IPS-18a (cell line): ENCODE data around the gene LY86.
"Not testable (repeated sequence)": the region's sequence is repeated elsewhere in the genome, so short reads cannot be mapped to it uniquely, and the experiment has no call there.

Source experiments
- H3K27ac ChIP-seq: one replicate; pipeline ENCODE4 v1.5.1; 2013; ENCODE audit warnings: low read length
- H3K27me3 ChIP-seq: one replicate; pipeline ENCODE4 v1.6.1; 2013; ENCODE audit warnings: mild to moderate bottlenecking, low read length; ENCODE audit not compliant: control insufficient read depth, insufficient read depth
- H3K36me3 ChIP-seq: one replicate; pipeline ENCODE4 v1.6.1; 2013; ENCODE audit warnings: low read depth, low read length; ENCODE audit not compliant: control insufficient read depth
- H3K4me1 ChIP-seq: one replicate; pipeline ENCODE4 v1.6.1; 2013; ENCODE audit warnings: low read depth, low read length; ENCODE audit not compliant: control insufficient read depth
- H3K4me3 ChIP-seq: one replicate; pipeline ENCODE4 v1.5.1; 2013; ENCODE audit warnings: low read length
- H3K9ac ChIP-seq: one replicate; pipeline ENCODE4 v1.6.1; 2013; ENCODE audit warnings: mild to moderate bottlenecking, low read length, moderate library complexity
- H3K9me3 ChIP-seq: one replicate; pipeline ENCODE4 v1.6.1; 2013; ENCODE audit warnings: low read depth, low read length; ENCODE audit not compliant: control insufficient read depth

LY86 gene

GRCh38 chr6:6603317-6603716, 14.8 kb downstream of the LY86 start:
- no peaks in the 10 kb centered on the region for H3K27me3 ChIP-seq
- H3K4me3 ChIP-seq = no peak overlapping the region
- no peaks in the 10 kb centered on the region for H3K36me3 ChIP-seq
- H3K4me1 ChIP-seq = peaks cover 4% of the 10 kb centered on the region
- no peaks in the 10 kb centered on the region for H3K9me3 ChIP-seq
- H3K9ac ChIP-seq = no peak overlapping the region
- no peak overlapping the region for H3K27ac ChIP-seq

- H3K4me1 ChIP-seq = peaks cover 4% of the 10 kb centered on the region
- H3K27ac ChIP-seq = no peak overlapping the region
- H3K9me3 ChIP-seq = no peaks in the 10 kb centered on the region
- H3K27me3 ChIP-seq = no peaks in the 10 kb centered on the region
- no peak overlapping the region for H3K9ac ChIP-seq
- H3K4me3 ChIP-seq = no peak overlapping the region
- no peaks in the 10 kb centered on the region for H3K36me3 ChIP-seq
These were observed 15.5 kb downstream of the LY86 start for GRCh38 chr6:6604015-6604414.

- H3K4me3 ChIP-seq = no peak overlapping the region
- no peaks in the 10 kb centered on the region for H3K27me3 ChIP-seq
- H3K4me1 ChIP-seq = peaks cover 4% of the 10 kb centered on the region
- no peaks in the 10 kb centered on the region for H3K36me3 ChIP-seq
- H3K9ac ChIP-seq = no peak overlapping the region
- H3K27ac ChIP-seq = no peak overlapping the region
- no peaks in the 10 kb centered on the region for H3K9me3 ChIP-seq
These were observed 16.0 kb downstream of the LY86 start for GRCh38 chr6:6604566-6604965.

- Histone ChIP-seq H3K9me3 (no peaks in the 10 kb centered on the region), H3K36me3 (no peaks in the 10 kb centered on the region), H3K4me3 (no peak overlapping the region), H3K27ac (no peak overlapping the region), H3K9ac (no peak overlapping the region), H3K27me3 (no peaks in the 10 kb centered on the region), H3K4me1 (peaks cover 1% of the 10 kb centered on the region)
These were observed 17.4 kb downstream of the LY86 start for GRCh38 chr6:6605873-6606272.

- not testable (repeated sequence) for H3K4me1 ChIP-seq, H3K27ac ChIP-seq, H3K9me3 ChIP-seq, H3K27me3 ChIP-seq, H3K4me3 ChIP-seq, H3K9ac ChIP-seq, H3K36me3 ChIP-seq
These were observed 18.0 kb downstream of the LY86 start for GRCh38 chr6:6606391-6607030.

GRCh38 chr6:6609450-6609849, 20.9 kb downstream of the LY86 start:
- Histone ChIP-seq H3K27me3 (no peaks in the 10 kb centered on the region), H3K4me1 (no peaks in the 10 kb centered on the region)

GRCh38 chr6:6610031-6610591, 21.6 kb downstream of the LY86 start:
- H3K9ac ChIP-seq = no peak overlapping the region
- H3K27ac ChIP-seq = no peak overlapping the region
- H3K36me3 ChIP-seq = no peaks in the 10 kb centered on the region
- H3K4me1 ChIP-seq = no peaks in the 10 kb centered on the region
- no peak overlapping the region for H3K4me3 ChIP-seq
- H3K9me3 ChIP-seq = no peaks in the 10 kb centered on the region
- no peaks in the 10 kb centered on the region for H3K27me3 ChIP-seq

More at GRCh38 chr6:6609450-6609849, 20.9 kb downstream of the LY86 start:
- H3K36me3 ChIP-seq = no peaks in the 10 kb centered on the region
- H3K4me3 ChIP-seq = no peak overlapping the region
- H3K9me3 ChIP-seq = no peaks in the 10 kb centered on the region
- no peak overlapping the region for H3K9ac ChIP-seq
- H3K27ac ChIP-seq = no peak overlapping the region

GRCh38 chr6:6611486-6611885, 23.0 kb downstream of the LY86 start:
- Histone ChIP-seq H3K9ac (no peak overlapping the region), H3K27me3 (no peaks in the 10 kb centered on the region), H3K9me3 (no peaks in the 10 kb centered on the region), H3K36me3 (no peaks in the 10 kb centered on the region), H3K4me1 (no peaks in the 10 kb centered on the region), H3K4me3 (no peak overlapping the region), H3K27ac (no peak overlapping the region)

GRCh38 chr6:6612308-6612707, 23.8 kb downstream of the LY86 start:
- Histone ChIP-seq H3K4me1 (no peaks in the 10 kb centered on the region), H3K27ac (no peak overlapping the region), H3K9me3 (no peaks in the 10 kb centered on the region), H3K4me3 (no peak overlapping the region), H3K36me3 (no peaks in the 10 kb centered on the region), H3K9ac (no peak overlapping the region), H3K27me3 (no peaks in the 10 kb centered on the region)

GRCh38 chr6:6613103-6613718, 24.7 kb downstream of the LY86 start:
- not testable (repeated sequence) for H3K4me1 ChIP-seq

GRCh38 chr6:6614096-6614982, 25.8 kb downstream of the LY86 start:
- Histone ChIP-seq H3K9me3 (no peaks in the 10 kb centered on the region), H3K4me3 (no peak overlapping the region), H3K9ac (no peak overlapping the region), H3K36me3 (no peaks in the 10 kb centered on the region), H3K4me1 (no peaks in the 10 kb centered on the region), H3K27ac (no peak overlapping the region), H3K27me3 (no peaks in the 10 kb centered on the region)

More at GRCh38 chr6:6613103-6613718, 24.7 kb downstream of the LY86 start:
- not testable (repeated sequence) for H3K36me3 ChIP-seq, H3K27me3 ChIP-seq, H3K27ac ChIP-seq, H3K9ac ChIP-seq, H3K9me3 ChIP-seq, H3K4me3 ChIP-seq
